Trophoblast cell (in vitro differentiated cells and primary cell): ENCODE data around the gene HPSE2.

Experiments used
- DNase-seq, 2 donors: peaks; one replicate each; pipeline ENCODE4 v3.0.0-alpha.2; 2016
- H2AFZ ChIP-seq: 2 replicates; pipeline ENCODE4 v1.6.1; 2013; ENCODE audit warnings: low read length, moderate library complexity, mild to moderate bottlenecking; ENCODE audit not compliant: insufficient read depth, poor library complexity
- H2AK5ac ChIP-seq: 2 replicates; pipeline ENCODE4 v1.6.1; 2013; ENCODE audit warnings: mild to moderate bottlenecking, low read length
- H2BK120ac ChIP-seq: 2 replicates; pipeline ENCODE4 v1.6.1; 2013; ENCODE audit warnings: low read length, mild to moderate bottlenecking, moderate library complexity; ENCODE audit not compliant: insufficient read depth, poor library complexity
- H2BK12ac ChIP-seq: 2 replicates; pipeline ENCODE4 v1.6.1; 2013; ENCODE audit warnings: mild to moderate bottlenecking, low read length, moderate library complexity
- H2BK5ac ChIP-seq: 2 replicates; pipeline ENCODE4 v1.6.1; 2013; ENCODE audit warnings: low read length, low read depth, moderate library complexity, mild to moderate bottlenecking; ENCODE audit not compliant: poor library complexity
- H3K14ac ChIP-seq: 2 replicates; pipeline ENCODE4 v1.6.1; 2013; ENCODE audit warnings: mild to moderate bottlenecking, low read length
- H3K18ac ChIP-seq: 2 replicates; pipeline ENCODE4 v1.6.1; 2013; ENCODE audit warnings: mild to moderate bottlenecking, low read length
- H3K23ac ChIP-seq: 2 replicates; pipeline ENCODE4 v1.6.1; 2013; ENCODE audit warnings: low read length
- H3K27ac ChIP-seq: 2 replicates; pipeline ENCODE4 v1.5.1; 2013; ENCODE audit warnings: low read depth, mild to moderate bottlenecking, inconsistent platforms, low read length, moderate library complexity
- H3K27me3 ChIP-seq: 2 replicates; pipeline ENCODE4 v1.6.1; 2013; ENCODE audit warnings: inconsistent platforms, mild to moderate bottlenecking, low read length, moderate library complexity; ENCODE audit not compliant: insufficient read depth
- H3K36me3 ChIP-seq, 2 experiments: 1 replicate in 1 of 2; 2 replicates in 1 of 2; pipeline ENCODE4 v1.6.1; 2013; ENCODE audit warnings: low read length in 2 of 2, mild to moderate bottlenecking in 2 of 2, moderate library complexity in 1 of 2; ENCODE audit not compliant: insufficient read depth in 2 of 2, control insufficient read depth in 1 of 2
- H3K4ac ChIP-seq: 2 replicates; pipeline ENCODE4 v1.6.1; 2013; ENCODE audit warnings: low read depth, mild to moderate bottlenecking, low read length, moderate library complexity
- H3K4me1 ChIP-seq, 2 experiments: 1 replicate in 1 of 2; 2 replicates in 1 of 2; pipeline ENCODE4 v1.6.1; 2013; ENCODE audit warnings: low read length in 2 of 2, mild to moderate bottlenecking in 2 of 2, moderate library complexity in 1 of 2; ENCODE audit not compliant: insufficient read depth in 2 of 2, control insufficient read depth in 1 of 2
- H3K4me2 ChIP-seq: 2 replicates; pipeline ENCODE4 v1.6.1; 2013; ENCODE audit warnings: inconsistent platforms, mild to moderate bottlenecking, low read length, moderate library complexity
- H3K4me3 ChIP-seq: 2 replicates; pipeline ENCODE4 v1.5.1; 2013; ENCODE audit warnings: mild to moderate bottlenecking, low read depth, low read length, inconsistent platforms
- H3K79me1 ChIP-seq: one replicate; pipeline ENCODE4 v1.6.1; 2013; ENCODE audit warnings: low read length
- H3K79me2 ChIP-seq: 2 replicates; pipeline ENCODE4 v1.6.1; 2013; ENCODE audit warnings: low read length, mild to moderate bottlenecking; ENCODE audit not compliant: control insufficient read depth, insufficient read depth, poor library complexity
- H3K9ac ChIP-seq: 2 replicates; pipeline ENCODE4 v1.6.1; 2013; ENCODE audit warnings: mild to moderate bottlenecking, low read length
- H3K9me3 ChIP-seq: 2 replicates; pipeline ENCODE4 v1.6.1; 2013; ENCODE audit warnings: low read depth, mild to moderate bottlenecking, control low read depth, inconsistent platforms, low read length; ENCODE audit not compliant: insufficient read depth
- H4K12ac ChIP-seq: 2 replicates; pipeline ENCODE4 v1.6.1; 2013; ENCODE audit warnings: low read depth, mild to moderate bottlenecking, low read length, moderate library complexity
- H4K8ac ChIP-seq: 2 replicates; pipeline ENCODE4 v1.6.1; 2013; ENCODE audit warnings: low read depth, mild to moderate bottlenecking, low read length, moderate library complexity
- H4K91ac ChIP-seq: one replicate; pipeline ENCODE4 v1.6.1; 2013; ENCODE audit warnings: low read depth, mild to moderate bottlenecking, low read length, moderate library complexity
- WGBS: extraction: QIAGEN DNeasy Blood & Tissue Kit; methylation state at CpG from one replicate; pipeline ENCODE4 v1.1.7; 2013; ENCODE audit warnings: missing lambda C conversion rate; ENCODE audit not compliant: insufficient read length, insufficient coverage; ENCODE audit errors: extremely low coverage; 5-methylcytosine and 5-hydroxymethylcytosine counted together

Gene HPSE2

GRCh38 chr10:98881789-98882188, 353.9 kb downstream of the HPSE2 start:
- no peak overlapping the region for H3K27ac ChIP-seq
- H3K18ac ChIP-seq: no peak overlapping the region
- no peak overlapping the region for H2BK12ac ChIP-seq
- no peak overlapping the region for H4K91ac ChIP-seq
- no peak overlapping the region for H3K14ac ChIP-seq
- no peaks in the 10 kb centered on the region for H3K79me2 ChIP-seq
- no peaks in the 10 kb centered on the region for H3K9me3 ChIP-seq
- H3K4me2 ChIP-seq: no peak overlapping the region
- no peak overlapping the region for H2BK5ac ChIP-seq
- H2AK5ac ChIP-seq: no peak overlapping the region
- no peak overlapping the region for H2BK120ac ChIP-seq
- H3K36me3 ChIP-seq: no peaks in the 10 kb centered on the region
- H3K79me1 ChIP-seq: no peaks in the 10 kb centered on the region
- H3K4me3 ChIP-seq: no peak overlapping the region
- H2AFZ ChIP-seq: no peak overlapping the region
- H4K12ac ChIP-seq: no peak overlapping the region
- no peak for DNase-seq
- H3K4ac ChIP-seq: no peak overlapping the region
- no peaks in the 10 kb centered on the region for H3K4me1 ChIP-seq
- H3K9ac ChIP-seq: no peak overlapping the region
- H3K27me3 ChIP-seq: no peaks in the 10 kb centered on the region
- no peak overlapping the region for H4K8ac ChIP-seq
- H3K23ac ChIP-seq: no peak overlapping the region
- WGBS: no CpG with 5 or more reads among the region's 1 CpG

- Histone ChIP-seq H3K4me3 (no peak overlapping the region), H2AK5ac (no peak overlapping the region), H3K27ac (no peak overlapping the region), H3K9ac (no peak overlapping the region), H4K91ac (no peak overlapping the region), H3K27me3 (no peaks in the 10 kb centered on the region), H3K14ac (no peak overlapping the region), H3K79me2 (no peaks in the 10 kb centered on the region), H4K12ac (no peak overlapping the region), H2BK12ac (no peak overlapping the region), H3K36me3 (no peaks in the 10 kb centered on the region), H2AFZ (no peak overlapping the region), H3K4me2 (no peak overlapping the region), H4K8ac (no peak overlapping the region), H3K4ac (no peak overlapping the region), H3K4me1 (no peaks in the 10 kb centered on the region), H3K9me3 (no peaks in the 10 kb centered on the region), H3K79me1 (no peaks in the 10 kb centered on the region), H3K23ac (no peak overlapping the region), H2BK120ac (no peak overlapping the region), H3K18ac (no peak overlapping the region), H2BK5ac (no peak overlapping the region)
- no CpG with 5 or more reads among the region's 2 CpGs for WGBS
- no peak for DNase-seq
These were observed 354.7 kb downstream of the HPSE2 start for GRCh38 chr10:98880971-98881370.

- Histone ChIP-seq H3K18ac (no peak overlapping the region), H2AFZ (no peak overlapping the region), H4K12ac (no peak overlapping the region), H3K79me1 (no peaks in the 10 kb centered on the region), H2BK12ac (no peak overlapping the region), H3K14ac (no peak overlapping the region), H3K9me3 (no peaks in the 10 kb centered on the region), H3K36me3 (no peaks in the 10 kb centered on the region), H3K4me2 (no peak overlapping the region), H3K23ac (no peak overlapping the region), H3K27me3 (no peaks in the 10 kb centered on the region), H2BK5ac (no peak overlapping the region), H3K4me3 (no peak overlapping the region), H3K4me1 (no peaks in the 10 kb centered on the region), H3K9ac (no peak overlapping the region), H3K27ac (no peak overlapping the region), H2BK120ac (no peak overlapping the region), H4K8ac (no peak overlapping the region), H3K79me2 (no peaks in the 10 kb centered on the region), H3K4ac (no peak overlapping the region), H2AK5ac (no peak overlapping the region), H4K91ac (no peak overlapping the region)
- DNase-seq: no peak
- WGBS: no CpG with 5 or more reads among the region's 2 CpGs
These were observed 356.7 kb downstream of the HPSE2 start for GRCh38 chr10:98878921-98879320.

GRCh38 chr10:98878418-98878817, 357.2 kb downstream of the HPSE2 start:
- H3K79me2 ChIP-seq: no peaks in the 10 kb centered on the region
- H2BK5ac ChIP-seq: no peak overlapping the region
- H3K4ac ChIP-seq: no peak overlapping the region
- H3K79me1 ChIP-seq: no peaks in the 10 kb centered on the region
- no peak for DNase-seq
- H3K4me3 ChIP-seq: no peak overlapping the region
- H3K9ac ChIP-seq: no peak overlapping the region
- no peak overlapping the region for H2AK5ac ChIP-seq
- H3K4me1 ChIP-seq: no peaks in the 10 kb centered on the region
- H2BK12ac ChIP-seq: no peak overlapping the region
- no peak overlapping the region for H4K91ac ChIP-seq
- no CpG with 5 or more reads among the region's 2 CpGs for WGBS
- H3K27ac ChIP-seq: no peak overlapping the region
- H4K8ac ChIP-seq: no peak overlapping the region
- H3K4me2 ChIP-seq: no peak overlapping the region
- no peaks in the 10 kb centered on the region for H3K9me3 ChIP-seq
- H3K27me3 ChIP-seq: no peaks in the 10 kb centered on the region
- no peak overlapping the region for H3K18ac ChIP-seq
- no peak overlapping the region for H3K23ac ChIP-seq
- H3K36me3 ChIP-seq: no peaks in the 10 kb centered on the region
- no peak overlapping the region for H4K12ac ChIP-seq
- no peak overlapping the region for H2AFZ ChIP-seq
- H3K14ac ChIP-seq: no peak overlapping the region
- H2BK120ac ChIP-seq: no peak overlapping the region
